Coronary artery (tissue), 2 donors: Measurements from ENCODE around the gene SPOCK3.
A peak's percentile ranks its signal among the peaks of the same experiment; 100 is the strongest.
"Not testable (repeated sequence)": the region's sequence is repeated elsewhere in the genome, so short reads cannot be mapped to it uniquely, and the experiment has no call there.

Experiments
- DNase-seq: peaks from one replicate; pipeline ENCODE4 v3.0.0-alpha.2; 2017; ENCODE audit warnings: low spot score
- H3K27ac ChIP-seq, 2 donors: fragments of 200-600 bp; sonication (generic); one replicate each; pipeline ENCODE4 v1.5.1; 2016 to 2019
- H3K4me3 ChIP-seq: fragments of 200-600 bp; sonication (generic); 2 replicates; pipeline ENCODE4 v1.5.1; 2016; ENCODE audit warnings: mild to moderate bottlenecking, moderate library complexity
- TF ChIP-seq, protein P1 (sequence below): fragments of 200-600 bp; sonication (generic); IDR thresholded peaks from one replicate; pipeline ENCODE4 v1.5.1; 2019; ENCODE audit warnings: antibody characterized with exemption

The SPOCK3 gene

DNA sequence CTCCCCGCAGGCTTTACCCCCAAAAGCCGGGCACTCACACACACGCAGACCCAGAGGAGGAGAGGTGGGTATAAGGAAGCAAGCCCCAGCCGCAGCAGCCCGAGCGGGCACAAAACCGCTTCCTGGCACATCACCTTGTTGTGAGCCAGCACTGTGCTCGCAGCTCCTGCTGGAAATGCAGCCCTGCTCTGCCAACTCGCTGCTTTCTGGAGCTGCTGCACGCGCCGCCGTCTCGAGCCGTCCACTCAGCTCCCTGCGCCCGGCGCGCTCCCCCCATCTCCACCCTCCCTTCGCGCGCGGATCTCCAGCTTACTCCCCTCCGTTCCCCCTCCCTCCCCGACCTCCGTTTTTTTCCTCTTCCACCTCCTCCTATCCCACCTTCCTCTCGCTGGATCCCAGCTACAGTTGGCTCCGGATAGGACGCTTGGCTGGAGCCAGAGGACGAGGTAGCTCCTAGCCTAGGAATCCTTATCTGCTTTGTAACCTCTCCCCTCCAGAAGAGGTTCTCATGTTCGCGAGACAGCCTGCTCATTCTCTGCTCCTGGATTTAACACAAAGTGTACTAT lies at the start of gene SPOCK3:
Gene SPOCK3, minus strand, starts transcription at position 179 of the 566 bp plus-strand sequence.
- no peak for DNase-seq
- H3K4me3 ChIP-seq = peak within 1 kb of the TSS; percentile 63
- TF ChIP-seq, protein P1, sequence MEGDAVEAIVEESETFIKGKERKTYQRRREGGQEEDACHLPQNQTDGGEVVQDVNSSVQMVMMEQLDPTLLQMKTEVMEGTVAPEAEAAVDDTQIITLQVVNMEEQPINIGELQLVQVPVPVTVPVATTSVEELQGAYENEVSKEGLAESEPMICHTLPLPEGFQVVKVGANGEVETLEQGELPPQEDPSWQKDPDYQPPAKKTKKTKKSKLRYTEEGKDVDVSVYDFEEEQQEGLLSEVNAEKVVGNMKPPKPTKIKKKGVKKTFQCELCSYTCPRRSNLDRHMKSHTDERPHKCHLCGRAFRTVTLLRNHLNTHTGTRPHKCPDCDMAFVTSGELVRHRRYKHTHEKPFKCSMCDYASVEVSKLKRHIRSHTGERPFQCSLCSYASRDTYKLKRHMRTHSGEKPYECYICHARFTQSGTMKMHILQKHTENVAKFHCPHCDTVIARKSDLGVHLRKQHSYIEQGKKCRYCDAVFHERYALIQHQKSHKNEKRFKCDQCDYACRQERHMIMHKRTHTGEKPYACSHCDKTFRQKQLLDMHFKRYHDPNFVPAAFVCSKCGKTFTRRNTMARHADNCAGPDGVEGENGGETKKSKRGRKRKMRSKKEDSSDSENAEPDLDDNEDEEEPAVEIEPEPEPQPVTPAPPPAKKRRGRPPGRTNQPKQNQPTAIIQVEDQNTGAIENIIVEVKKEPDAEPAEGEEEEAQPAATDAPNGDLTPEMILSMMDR = no peak
- no peak within 1 kb of the TSS for H3K27ac ChIP-seq

DNA sequence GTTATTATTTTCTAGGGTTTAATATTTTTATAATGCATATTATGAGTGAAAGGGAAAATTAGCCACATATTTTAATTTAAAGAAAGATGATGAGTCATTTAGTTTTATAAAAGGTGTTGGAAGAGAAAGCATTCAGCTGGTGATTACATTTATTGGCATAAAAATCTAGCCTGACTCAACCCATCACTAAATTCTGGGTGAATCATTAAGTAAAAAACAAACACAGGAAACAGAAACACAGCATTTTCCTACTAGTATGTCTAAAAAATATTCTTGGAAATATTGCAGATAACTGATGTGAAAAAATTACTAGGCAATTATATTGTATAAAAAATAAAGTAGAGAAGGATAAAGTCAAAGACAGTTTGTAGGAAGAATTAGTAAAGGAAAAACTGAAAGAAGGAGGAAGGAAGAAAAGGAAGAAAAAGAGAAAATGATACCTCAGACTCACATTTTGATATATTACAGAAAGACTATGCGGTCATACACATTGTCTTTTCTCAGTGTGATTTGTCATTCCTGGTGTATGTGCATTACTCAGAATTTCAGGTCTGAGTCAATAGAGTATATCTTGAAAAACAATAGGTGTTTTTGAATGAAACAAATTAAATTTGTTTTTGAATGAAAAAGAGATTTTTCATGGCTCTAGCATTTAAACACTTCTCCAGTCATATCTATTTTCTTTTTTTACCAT lies 48.0 kb upstream of the SPOCK3 start:
- TF ChIP-seq, protein P1 = no peak
- Histone ChIP-seq H3K27ac (no peak overlapping the region), H3K4me3 (no peak overlapping the region)
- DNase-seq = no peak

DNA sequence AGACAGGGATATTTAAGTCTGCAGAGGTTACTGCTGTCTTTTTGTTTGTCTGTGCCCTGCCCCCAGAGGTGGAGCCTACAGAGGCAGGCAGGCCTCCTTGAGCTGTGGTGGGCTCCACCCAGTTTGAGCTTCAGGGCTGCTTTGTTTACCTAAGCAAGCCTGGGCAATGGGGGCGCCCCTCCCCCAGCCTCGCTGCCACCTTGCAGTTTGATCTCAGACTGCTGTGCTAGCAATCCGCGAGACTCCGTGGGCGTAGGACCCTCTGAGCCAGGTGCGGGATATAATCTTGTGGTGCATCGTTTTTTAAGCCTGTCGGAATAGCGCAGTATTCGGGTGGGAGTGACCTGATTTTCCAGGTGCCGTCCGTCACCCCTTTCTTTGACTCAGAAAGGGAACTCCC lies 47.3 kb upstream of the SPOCK3 start:
- not testable (repeated sequence) for H3K27ac ChIP-seq, DNase-seq, H3K4me3 ChIP-seq

DNA sequence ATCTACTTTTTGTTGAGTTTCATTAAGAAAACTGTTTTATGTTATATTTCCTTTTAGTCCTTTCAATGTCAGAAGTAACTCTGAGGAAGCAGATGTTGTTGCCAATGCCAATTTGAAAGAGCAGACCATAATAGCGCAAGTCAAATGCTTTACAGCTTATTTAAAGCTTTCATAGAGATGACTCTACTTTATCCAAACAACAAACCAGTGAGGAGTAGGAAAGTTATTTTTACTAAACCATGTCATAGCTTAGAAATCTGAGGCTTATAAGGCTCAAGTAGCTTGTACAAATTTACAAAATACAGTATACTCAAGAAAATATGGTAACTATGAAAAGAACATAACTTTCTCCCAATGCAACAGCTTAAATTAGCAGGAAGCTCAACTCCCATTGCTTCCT lies 40.1 kb upstream of the SPOCK3 start:
- Histone ChIP-seq H3K27ac (no peak overlapping the region), H3K4me3 (no peak overlapping the region)
- no peak for DNase-seq
- TF ChIP-seq, protein P1 = no peak

DNA sequence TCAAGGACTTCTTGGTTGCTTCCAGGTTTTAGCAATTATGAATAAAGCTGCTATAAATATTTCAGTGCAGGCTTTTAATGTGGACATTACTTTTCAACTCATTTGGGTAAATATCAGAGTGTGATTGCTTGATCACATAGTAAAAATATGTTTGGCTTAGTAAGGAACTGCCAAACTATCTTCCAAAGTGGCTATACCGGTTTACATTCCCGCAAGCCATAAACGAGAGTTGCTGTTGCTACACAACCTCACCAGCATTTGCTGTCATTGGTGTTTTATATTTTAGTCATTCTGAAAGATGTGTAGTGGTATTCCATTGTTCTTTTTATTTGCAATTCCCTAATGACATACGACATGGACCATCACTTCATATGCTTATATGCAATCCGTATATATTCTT lies 30.9 kb upstream of the SPOCK3 start:
- Histone ChIP-seq H3K4me3 (no peak overlapping the region), H3K27ac (no peak overlapping the region)
- no peak for DNase-seq
- TF ChIP-seq, protein P1 = no peak

DNA sequence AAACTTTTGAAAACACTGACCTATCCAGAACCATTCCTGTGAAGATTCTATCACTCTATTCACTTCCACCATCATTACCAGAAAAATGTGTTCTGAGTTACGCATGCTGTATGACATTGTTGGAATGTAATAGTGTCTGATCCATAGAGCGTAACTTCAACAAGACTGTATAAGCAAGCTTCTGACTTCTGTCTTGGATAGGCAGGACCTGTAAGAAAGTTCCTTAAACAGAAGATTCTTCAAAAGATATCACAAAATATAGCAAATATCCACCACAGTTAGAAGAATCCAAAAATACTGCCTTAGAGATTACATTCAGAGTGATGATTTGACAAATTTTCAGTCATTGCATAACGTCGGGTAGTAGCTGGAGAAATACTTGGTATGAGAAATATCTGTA lies 14.0 kb upstream of the SPOCK3 start:
- Histone ChIP-seq H3K27ac (no peak overlapping the region), H3K4me3 (no peak overlapping the region)
- no peak for DNase-seq
- TF ChIP-seq, protein P1 = no peak

DNA sequence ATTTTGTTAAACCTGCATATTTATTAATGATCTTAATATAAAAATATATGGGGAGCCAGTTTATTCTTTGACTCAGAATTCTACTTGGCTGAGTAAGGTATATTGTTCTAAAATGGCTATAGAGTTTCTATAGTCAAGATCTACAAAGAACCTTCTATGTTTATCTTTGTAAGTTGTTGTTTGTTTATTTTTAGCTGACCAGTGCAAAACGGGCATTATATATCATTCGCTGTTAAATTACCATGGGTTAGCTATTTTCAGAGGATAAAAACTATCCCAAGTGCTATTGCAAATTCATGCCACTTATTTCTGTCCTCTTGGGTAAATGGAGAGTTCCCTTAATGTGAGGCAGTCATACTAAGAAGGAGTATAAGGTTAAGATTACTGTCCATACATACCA lies 5.3 kb upstream of the SPOCK3 start:
- no peak overlapping the region for H3K4me3 ChIP-seq
- TF ChIP-seq, protein P1 = no peak
- H3K27ac ChIP-seq = no peak overlapping the region
- no peak for DNase-seq
